ENCODE data around the gene ATP6V1G3. TPM values are rescaled to one million over a fixed set of nuclear protein-coding genes. Genes with fewer than 3 reads are reported as not detected.
A peak's percentile ranks its signal among the peaks of the same experiment; 100 is the strongest.

Gene ATP6V1G3
- total and polyA plus RNA-seq, 2 of the 4 experiments (the other 2 are of a cell fraction): not detected

DNA sequence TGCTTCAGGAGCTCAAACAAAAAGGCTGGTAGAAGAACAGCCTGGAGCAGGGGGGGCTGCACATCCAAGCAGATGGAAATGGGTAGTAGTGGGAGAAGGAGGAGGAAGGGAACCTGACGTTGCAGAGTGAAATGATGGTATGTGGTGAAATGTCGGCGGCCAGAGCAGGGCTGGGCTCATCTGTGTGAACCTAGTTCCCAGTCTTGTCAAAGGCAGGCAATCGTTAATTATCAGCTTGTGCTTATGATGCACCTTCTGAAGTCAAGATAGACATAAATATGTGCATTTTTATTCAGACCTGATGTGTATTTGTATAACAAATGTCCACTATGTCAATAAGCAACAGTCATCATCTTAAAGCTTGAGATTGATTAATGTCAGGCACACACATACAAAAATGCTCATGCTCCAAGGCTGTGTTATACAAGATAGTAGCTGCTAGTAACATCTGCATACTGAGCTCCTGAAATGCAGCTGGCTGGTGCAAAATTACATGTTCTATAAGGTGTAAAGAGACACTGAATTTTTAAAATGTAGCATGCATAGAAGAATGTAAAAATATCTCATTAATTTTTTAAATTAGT, 10.6 kb upstream of the ATP6V1G3 start:
- DNase-seq (no peak), ATAC-seq (ENCODE audit: low read depth) (no peak)
- CTCF ChIA-PET: no interaction called here
- Histone ChIP-seq H3K27me3 (ENCODE audit: control insufficient read depth, insufficient read depth, low read length) (no peaks in the 10 kb centered on the region), H2BK5ac (ENCODE audit: low read depth, low read length, poor library complexity, severe bottlenecking) (no peak overlapping the region), H4K5ac (ENCODE audit: low read depth, low read length) (no peak overlapping the region), H3K14ac (replicated peaks; ENCODE audit: low read depth, low read length) (no peak overlapping the region), H3K9me3 (ENCODE audit: control insufficient read depth, insufficient read depth, low read length) (0 out of 2 replicates have a peak, but pooled peaks cover 3% of the 10 kb centered on the region), H3K79me1 (ENCODE audit: low read depth in 1 of 2, low read length in 2 of 2) (no peaks in the 10 kb centered on the region), H4K20me1 (ENCODE audit: insufficient read depth, low read length) (no peaks in the 10 kb centered on the region), H2BK120ac (ENCODE audit: low read depth, low read length) (no peak overlapping the region), H3K4me1 (ENCODE audit: control insufficient read depth, insufficient read depth, low read length) (no peaks in the 10 kb centered on the region), H3K4ac (ENCODE audit: low read depth, low read length) (no peak overlapping the region), H3K36me3 (ENCODE audit: control insufficient read depth, insufficient read depth, low read length) (no peaks in the 10 kb centered on the region), H3K18ac (ENCODE audit: low read depth, low read length) (no peak overlapping the region), H3K4me2 (ENCODE audit: low read depth, low read length) (no peak overlapping the region), H4K91ac (ENCODE audit: insufficient read depth, low read depth, low read length) (no peak overlapping the region), H3K23ac (ENCODE audit: low read depth, low read length) (no peak overlapping the region), H4K8ac (ENCODE audit: low read depth in 2 of 2, low read length in 2 of 2) (no peak overlapping the region), H3K9ac (ENCODE audit: low read depth, low read length) (no peak overlapping the region), H3K4me3 (ENCODE audit: insufficient read depth, low read depth, low read length) (no peak overlapping the region), H2BK15ac (ENCODE audit: low read depth, low read length) (no peak overlapping the region), H2AK5ac (ENCODE audit: low read depth, low read length) (no peak overlapping the region), H2AFZ (replicated peaks; ENCODE audit: low read length, poor library complexity) (peak overlapping the region; percentile 13), H3K56ac (ENCODE audit: extremely low read depth, insufficient read depth, low read length) (no peak overlapping the region), H3K9me1 (ENCODE audit: insufficient read depth, low read length) (no peaks in the 10 kb centered on the region), H2AK9ac (replicated peaks; ENCODE audit: low read depth, low read length, poor library complexity) (no peak overlapping the region), H3K27ac (ENCODE audit: insufficient read depth, low read length) (no peak overlapping the region), H2BK20ac (ENCODE audit: low read depth, low read length) (no peak overlapping the region)
- in situ Hi-C loops (cut with MboI; ENCODE audit: low sequenced_read_pairs): no loop called here
- no peak for TF ChIP-seq RCOR1 (IDR thresholded peaks at IDR 0.05; ENCODE audit: insufficient replicate concordance, low read length)
- no peak for TF ChIP-seq POLR2A (IDR thresholded peaks at IDR 0.05; ENCODE audit: low read depth, low read length)
- TF ChIP-seq RAD21 (IDR thresholded peaks at IDR 0.05; ENCODE audit: low read length): no peak
- no peak for TF ChIP-seq BHLHE40 (IDR thresholded peaks at IDR 0.05; ENCODE audit: low read depth, low read length)
- no peak for TF ChIP-seq MAFK (IDR thresholded peaks at IDR 0.05; ENCODE audit: low read depth, low read length)
- no TSS peak for BruUV-seq (replicated peaks)
- intact Hi-C loops (cut with micrococcal nuclease): no loop called here
- POLR2A ChIA-PET (ENCODE audit: unreplicated experiment): no interaction called here
- no CpG with 5 or more reads among the region's 4 CpGs for WGBS, 2 experiments (ENCODE audit: extremely low coverage in 2 of 2, insufficient read length in 1 of 2)
- dilution Hi-C loops (cut with HindIII; ENCODE audit: low sequenced_read_pairs, unreplicated experiment): no loop called here

Data from IMR-90 (cell line).